NCI-H1930 (cell line): Measurements from ENCODE around the gene GPR158.

ENCODE experiments used
- DNase-seq, 2 experiments: peaks; one replicate each; lab custom pipeline; 2025; lab: John Stamatoyannopoulos, UW

The GPR158 gene

GRCh38 chr10:25578061-25578460 is 403.3 kb downstream of the GPR158 start:
- no peak for DNase-seq

- DNase-seq: no peak
Observed at GRCh38 chr10:25582961-25583360, 408.2 kb downstream of the GPR158 start.

- no peak for DNase-seq
Observed at GRCh38 chr10:25600651-25601050, 425.9 kb downstream of the GPR158 start.

- no peak for DNase-seq
Observed at GRCh38 chr10:25604591-25604990, 429.8 kb downstream of the GPR158 start.

GRCh38 chr10:25614652-25615051 is 439.9 kb downstream of the GPR158 start:
- no peak for DNase-seq

- no peak for DNase-seq
Observed at GRCh38 chr10:25615926-25616325, 441.1 kb downstream of the GPR158 start.

- no peak for DNase-seq
Observed at GRCh38 chr10:25616903-25617592, 442.2 kb downstream of the GPR158 start.

GRCh38 chr10:25627606-25628005 is 452.8 kb downstream of the GPR158 start:
- no peak for DNase-seq

- no peak for DNase-seq
Observed at GRCh38 chr10:25629333-25629732, 454.5 kb downstream of the GPR158 start.

GRCh38 chr10:25631471-25631870 is 456.7 kb downstream of the GPR158 start:
- no peak for DNase-seq

- no peak for DNase-seq
Observed at GRCh38 chr10:25632802-25633201, 458.0 kb downstream of the GPR158 start.

- DNase-seq: no peak
Observed at GRCh38 chr10:25633542-25633941, 458.7 kb downstream of the GPR158 start.

- DNase-seq: no peak
Observed at GRCh38 chr10:25639646-25640045, 464.8 kb downstream of the GPR158 start.

GRCh38 chr10:25641595-25641994 is 466.8 kb downstream of the GPR158 start:
- no peak for DNase-seq

- no peak for DNase-seq
Observed at GRCh38 chr10:25642721-25643120, 467.9 kb downstream of the GPR158 start.

- DNase-seq: no peak
Observed at GRCh38 chr10:25646371-25646770, 471.6 kb downstream of the GPR158 start.

- no peak for DNase-seq
Observed at GRCh38 chr10:25651534-25651933, 476.7 kb downstream of the GPR158 start.
